HG03175 (cell line): ENCODE data around the gene OR10AD1.
"Not testable (repeated sequence)": the region's sequence is repeated elsewhere in the genome, so short reads cannot be mapped to it uniquely, and the experiment has no call there.

ENCODE experiments used
- ATAC-seq: cut with Tn5 transposase; IDR thresholded peaks from one replicate; pipeline ENCODE4 v1.9.1; 2021; ENCODE audit warnings: mild to moderate bottlenecking, moderate library complexity; ENCODE audit not compliant: unreplicated experiment

OR10AD1 gene

DNA sequence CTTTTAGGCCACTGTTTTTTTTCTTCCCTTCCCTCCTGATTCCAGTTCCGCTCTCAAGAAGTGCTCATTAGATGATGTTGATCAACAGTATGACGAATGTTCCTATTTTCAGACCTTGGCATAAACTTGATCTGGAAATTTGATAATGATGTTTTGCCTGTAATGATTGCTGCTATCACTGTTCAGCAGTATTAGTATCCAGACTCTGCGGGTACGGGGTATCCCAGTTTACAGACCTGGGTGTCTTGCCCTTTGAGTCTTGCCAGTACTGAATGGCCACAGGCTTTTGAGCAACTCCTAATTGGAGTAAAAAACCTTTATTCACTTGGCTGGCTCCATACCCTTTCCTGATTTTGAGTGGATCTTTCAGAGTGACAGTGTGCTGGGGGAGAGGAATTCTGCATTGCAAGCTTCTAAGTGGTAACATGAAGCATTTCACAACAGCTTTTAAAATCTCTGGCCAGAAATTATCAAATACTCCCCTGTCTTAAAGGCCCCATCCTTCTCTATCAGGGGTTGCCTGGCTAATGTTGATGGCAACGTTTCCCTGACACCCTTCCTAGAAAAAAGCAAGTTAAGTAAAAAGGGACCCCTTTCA lies 39.8 kb downstream of the OR10AD1 start:
- no peak for ATAC-seq

DNA sequence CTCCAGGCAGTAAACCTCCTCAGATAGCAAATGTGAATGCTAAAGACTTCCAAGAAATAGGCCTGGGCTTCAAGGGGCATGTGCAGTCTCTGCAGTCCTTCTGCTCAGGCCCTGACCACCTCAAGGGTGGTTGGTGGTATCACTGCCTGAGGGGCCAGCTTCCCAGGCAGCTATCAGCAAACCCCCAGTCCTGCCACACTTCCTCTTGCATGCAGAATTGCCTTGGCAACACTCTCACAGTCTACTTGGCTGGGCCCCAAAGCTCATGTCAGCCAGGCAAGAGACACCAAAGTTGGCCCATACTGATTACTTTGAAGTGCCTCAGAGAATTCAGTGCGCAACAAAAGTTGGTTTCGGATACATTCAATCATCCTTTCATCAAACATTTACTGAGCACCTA lies 42.3 kb downstream of the OR10AD1 start:
- ATAC-seq: no peak

DNA sequence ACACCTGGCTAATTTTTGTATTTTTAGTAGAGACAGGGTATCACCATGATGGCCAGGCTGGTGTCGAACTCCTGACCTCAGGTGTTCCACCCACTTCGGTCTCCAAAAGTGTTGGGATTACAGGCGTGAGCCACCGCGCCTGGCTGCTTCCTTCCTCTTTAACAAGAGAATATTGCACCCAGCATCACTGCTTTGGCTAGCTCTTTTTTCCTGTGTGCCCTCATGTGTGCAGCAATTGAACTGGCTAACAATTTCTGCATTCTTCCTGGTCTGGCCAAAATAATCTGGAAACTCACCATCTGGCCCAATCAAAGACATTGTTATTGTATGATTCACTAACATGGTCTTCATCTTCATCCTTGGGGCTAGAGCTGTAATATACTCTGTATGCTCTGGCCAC lies 43.0 kb downstream of the OR10AD1 start:
- ATAC-seq: no peak

DNA sequence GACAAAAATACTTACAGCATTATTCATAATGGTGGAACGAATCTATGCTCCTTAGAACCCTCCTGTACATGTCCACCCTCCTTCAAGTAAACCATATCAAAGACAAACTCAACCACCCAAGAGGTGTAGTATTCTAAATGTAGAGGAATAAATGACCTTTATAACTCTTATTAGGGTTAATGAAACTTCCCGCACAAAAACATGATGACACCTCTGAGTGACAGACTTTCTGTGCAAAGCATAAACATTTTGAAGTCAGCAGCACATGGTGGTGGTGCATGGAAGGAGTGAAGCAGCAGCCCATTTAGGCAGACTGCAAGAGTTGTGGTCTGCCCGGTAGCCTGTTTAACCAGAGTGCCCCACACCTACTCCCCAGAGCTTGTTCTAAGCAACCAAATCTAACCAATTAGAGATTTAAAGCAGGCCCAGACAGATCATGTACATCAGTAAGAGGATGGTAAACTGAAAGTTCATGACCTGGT lies 45.2 kb downstream of the OR10AD1 start:
- ATAC-seq: no peak

DNA sequence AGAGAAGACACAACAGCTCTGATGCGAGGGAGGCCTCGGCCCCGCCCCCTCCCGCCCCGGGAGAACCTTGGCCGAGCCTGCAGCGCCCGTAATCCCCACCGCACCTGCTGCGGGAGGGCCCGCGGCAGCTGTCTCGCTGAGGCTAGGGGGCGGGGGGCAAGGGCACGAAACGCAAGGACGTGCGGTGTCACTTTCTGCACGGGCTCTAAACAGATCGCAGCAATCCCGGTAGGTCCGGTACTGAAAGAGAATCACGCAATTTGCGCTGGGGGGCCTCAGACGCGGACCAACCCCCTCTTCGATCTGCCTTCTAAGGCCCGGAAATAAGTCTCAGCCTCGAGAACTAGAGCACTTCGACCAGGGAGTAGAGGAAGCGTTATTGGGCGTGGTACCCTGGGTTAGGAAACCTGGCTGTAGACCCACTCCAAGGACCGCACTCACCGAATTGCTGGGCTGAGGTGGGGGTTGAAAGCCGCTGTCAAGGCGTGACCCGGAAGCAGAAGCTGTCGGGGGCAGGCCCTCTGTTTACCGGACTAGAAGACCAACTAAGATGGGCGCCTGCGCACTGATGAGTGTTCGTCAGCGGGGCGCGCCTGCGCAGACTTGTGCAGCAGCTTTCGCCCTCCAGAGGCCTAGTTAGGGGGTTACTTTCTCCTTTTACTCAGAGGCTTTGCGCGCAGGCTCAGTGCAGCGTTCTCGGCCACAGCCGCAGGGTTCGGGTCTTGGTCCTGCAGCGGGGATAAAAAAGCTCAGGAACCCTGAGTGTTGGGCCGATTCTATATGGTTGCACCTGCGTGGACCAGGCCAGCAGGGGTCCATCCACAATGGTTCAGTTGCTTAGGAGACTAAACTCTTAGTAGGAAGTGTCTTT lies 45.8 kb downstream of the OR10AD1 start, which contains the start of gene ASB8:
ASB8 (minus strand) TSS at position 498 of the 871 bp plus-strand sequence. CDS start 4,019 bp downstream, outside the sequence.
- ATAC-seq: peak; percentile 95

DNA sequence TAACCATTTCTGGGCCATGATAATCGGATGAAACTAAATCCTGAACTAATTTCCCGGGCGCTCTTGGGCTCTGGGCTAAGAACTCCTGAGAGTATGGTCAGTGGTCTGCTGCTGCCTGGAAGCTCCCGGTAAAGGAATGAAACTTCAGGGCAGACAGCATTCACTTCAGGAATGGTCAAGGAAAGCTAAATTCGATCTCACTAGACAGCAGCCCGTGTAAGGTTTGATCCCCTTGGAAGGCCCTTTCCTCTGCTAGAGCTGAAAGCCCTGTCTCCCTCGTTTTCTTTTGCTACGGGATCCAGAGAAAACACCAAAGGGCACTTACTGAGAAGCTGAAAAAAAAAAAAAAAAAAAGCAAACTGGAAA lies 46.5 kb downstream of the OR10AD1 start:
- no peak for ATAC-seq

DNA sequence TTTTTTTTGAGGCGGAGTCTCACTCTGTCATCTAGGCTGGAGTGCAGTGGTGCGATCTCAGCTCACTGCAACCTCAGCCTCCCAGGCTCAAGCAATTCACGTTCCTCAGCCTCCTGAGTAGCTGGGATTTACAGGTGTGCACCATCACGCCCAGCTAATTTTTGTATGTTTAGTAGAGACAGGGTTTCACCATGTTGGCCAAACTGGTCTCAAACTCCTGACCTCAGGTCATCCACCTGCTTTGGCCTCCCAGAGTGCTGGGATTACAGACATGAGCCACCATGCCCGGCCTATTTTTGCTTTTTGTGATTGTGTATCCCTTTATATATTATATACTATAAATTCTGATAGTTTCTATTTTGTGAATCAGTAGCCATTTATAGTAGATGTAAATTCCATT lies 47.3 kb downstream of the OR10AD1 start:
- ATAC-seq: not testable (repeated sequence)
